ENCODE measurements around the gene GAL3ST2.
"Not testable (repeated sequence)": the region's sequence is repeated elsewhere in the genome, so short reads cannot be mapped to it uniquely, and the experiment has no call there.

GRCh38 chr2:241732513-241733186, 44.0 kb upstream of the GAL3ST2 start:
- TF ChIP-seq CTCF (IDR thresholded peaks at IDR 0.05), result peak in 3 of 4 experiments; percentile 31 to 62 (median 56)
- TF ChIP-seq POLR2AphosphoS5 (IDR thresholded peaks at IDR 0.05), result not testable (repeated sequence)
